ENCODE data around the gene TRMT61A. TPM values are rescaled to one million over a fixed set of nuclear protein-coding genes. Genes with fewer than 3 reads are reported as not detected.

TRMT61A gene
- 10 to 100 TPM; 53.0 to 62.2 (median 61.5) TPM for total RNA-seq

GRCh38 chr14:103528587-103529382, at the start of gene TRMT61A:
TSS of gene TRMT61A (plus strand) at chr14:103529196. CDS start at chr14:103529979, 783 bp downstream.
- no peaks in the 10 kb centered on the region for H3K9me3 Mint-ChIP-seq
- H3K4me3 Mint-ChIP-seq: peak within 1 kb of the TSS; percentile 94
- DNase-seq (peak; percentile 74), ATAC-seq (peak; percentile 81 to 84)
- H3K4me1 Mint-ChIP-seq (ENCODE audit: low read depth): peaks cover 38% of the 10 kb centered on the region
- H3K36me3 Mint-ChIP-seq (ENCODE audit: insufficient read depth): peaks cover 4% of the 10 kb centered on the region
- no peaks in the 10 kb centered on the region for H3K27me3 Mint-ChIP-seq (ENCODE audit: low read depth)

GRCh38 chr14:103480595-103480994, 48.4 kb upstream of the TRMT61A start:
- Mint-ChIP-seq H3K36me3 (ENCODE audit: insufficient read depth) (peaks cover 38% of the 10 kb centered on the region), H3K9me3 (no peaks in the 10 kb centered on the region), H3K27me3 (ENCODE audit: low read depth) (no peaks in the 10 kb centered on the region), H3K4me3 (no peak overlapping the region), H3K4me1 (ENCODE audit: low read depth) (peaks cover 15% of the 10 kb centered on the region)
- ATAC-seq (peak; percentile 67 to 80), DNase-seq (no peak)

- no peak for ATAC-seq
- H3K4me1 Mint-ChIP-seq (ENCODE audit: low read depth): peaks cover 15% of the 10 kb centered on the region
- no peak for DNase-seq
Observed at GRCh38 chr14:103483600-103483999, 45.4 kb upstream of the TRMT61A start.

GRCh38 chr14:103485504-103485903, 43.5 kb upstream of the TRMT61A start:
- DNase-seq (no peak), ATAC-seq (no peak)
- Mint-ChIP-seq H3K4me1 (ENCODE audit: low read depth) (peaks cover 10% of the 10 kb centered on the region), H3K36me3 (ENCODE audit: insufficient read depth) (peaks cover 36% of the 10 kb centered on the region), H3K4me3 (no peak overlapping the region), H3K27me3 (ENCODE audit: low read depth) (no peaks in the 10 kb centered on the region), H3K9me3 (no peaks in the 10 kb centered on the region)

More at GRCh38 chr14:103483600-103483999, 45.4 kb upstream of the TRMT61A start:
- Mint-ChIP-seq H3K36me3 (ENCODE audit: insufficient read depth) (peaks cover 32% of the 10 kb centered on the region), H3K4me3 (no peak overlapping the region), H3K27me3 (ENCODE audit: low read depth) (no peaks in the 10 kb centered on the region), H3K9me3 (no peaks in the 10 kb centered on the region)

- H3K36me3 Mint-ChIP-seq (ENCODE audit: insufficient read depth): peaks cover 26% of the 10 kb centered on the region
- no peak overlapping the region for H3K4me3 Mint-ChIP-seq
- DNase-seq: no peak
- no peaks in the 10 kb centered on the region for H3K9me3 Mint-ChIP-seq
- H3K4me1 Mint-ChIP-seq (ENCODE audit: low read depth): no peaks in the 10 kb centered on the region
- no peak for ATAC-seq
- H3K27me3 Mint-ChIP-seq (ENCODE audit: low read depth): no peaks in the 10 kb centered on the region
Observed at GRCh38 chr14:103488071-103488470, 40.9 kb upstream of the TRMT61A start.

- no peak overlapping the region for H3K4me3 Mint-ChIP-seq
- H3K9me3 Mint-ChIP-seq: no peaks in the 10 kb centered on the region
- H3K36me3 Mint-ChIP-seq (ENCODE audit: insufficient read depth): peaks cover 21% of the 10 kb centered on the region
- H3K4me1 Mint-ChIP-seq (ENCODE audit: low read depth): no peaks in the 10 kb centered on the region
- H3K27me3 Mint-ChIP-seq (ENCODE audit: low read depth): no peaks in the 10 kb centered on the region
- no peak for DNase-seq
- no peak for ATAC-seq
Observed at GRCh38 chr14:103488960-103489359, 40.0 kb upstream of the TRMT61A start.

GRCh38 chr14:103489621-103490020, 39.4 kb upstream of the TRMT61A start:
- Mint-ChIP-seq H3K27me3 (ENCODE audit: low read depth) (no peaks in the 10 kb centered on the region), H3K9me3 (no peaks in the 10 kb centered on the region), H3K36me3 (ENCODE audit: insufficient read depth) (peaks cover 21% of the 10 kb centered on the region), H3K4me1 (ENCODE audit: low read depth) (no peaks in the 10 kb centered on the region), H3K4me3 (no peak overlapping the region)
- DNase-seq: no peak
- ATAC-seq: no peak

- Mint-ChIP-seq H3K36me3 (ENCODE audit: insufficient read depth) (peaks cover 22% of the 10 kb centered on the region), H3K4me3 (no peak overlapping the region), H3K27me3 (ENCODE audit: low read depth) (no peaks in the 10 kb centered on the region), H3K4me1 (ENCODE audit: low read depth) (no peaks in the 10 kb centered on the region), H3K9me3 (no peaks in the 10 kb centered on the region)
- no peak for ATAC-seq
- no peak for DNase-seq
Observed at GRCh38 chr14:103491691-103492090, 37.3 kb upstream of the TRMT61A start.

- Mint-ChIP-seq H3K27me3 (ENCODE audit: low read depth) (no peaks in the 10 kb centered on the region), H3K4me1 (ENCODE audit: low read depth) (no peaks in the 10 kb centered on the region), H3K4me3 (no peak overlapping the region), H3K36me3 (ENCODE audit: insufficient read depth) (peaks cover 22% of the 10 kb centered on the region), H3K9me3 (no peaks in the 10 kb centered on the region)
- ATAC-seq (no peak), DNase-seq (no peak)
Observed at GRCh38 chr14:103492156-103492925, 36.7 kb upstream of the TRMT61A start.

GRCh38 chr14:103495854-103496253, 33.1 kb upstream of the TRMT61A start:
- peaks cover 8% of the 10 kb centered on the region for H3K4me1 Mint-ChIP-seq (ENCODE audit: low read depth)
- no peak for DNase-seq
- no peaks in the 10 kb centered on the region for H3K9me3 Mint-ChIP-seq
- H3K27me3 Mint-ChIP-seq (ENCODE audit: low read depth): no peaks in the 10 kb centered on the region
- peaks cover 18% of the 10 kb centered on the region for H3K36me3 Mint-ChIP-seq (ENCODE audit: insufficient read depth)
- ATAC-seq: no peak
- no peak overlapping the region for H3K4me3 Mint-ChIP-seq

- no peaks in the 10 kb centered on the region for H3K9me3 Mint-ChIP-seq
- ATAC-seq (no peak), DNase-seq (no peak)
- H3K36me3 Mint-ChIP-seq (ENCODE audit: insufficient read depth): peaks cover 21% of the 10 kb centered on the region
- H3K4me1 Mint-ChIP-seq (ENCODE audit: low read depth): peaks cover 8% of the 10 kb centered on the region
- H3K4me3 Mint-ChIP-seq: no peak overlapping the region
- H3K27me3 Mint-ChIP-seq (ENCODE audit: low read depth): no peaks in the 10 kb centered on the region
Observed at GRCh38 chr14:103496776-103497175, 32.2 kb upstream of the TRMT61A start.

- H3K4me1 Mint-ChIP-seq (ENCODE audit: low read depth): peaks cover 8% of the 10 kb centered on the region
- H3K9me3 Mint-ChIP-seq: no peaks in the 10 kb centered on the region
- H3K36me3 Mint-ChIP-seq (ENCODE audit: insufficient read depth): peaks cover 41% of the 10 kb centered on the region
- ATAC-seq (peak in 1 of 2 donors; percentile 14), DNase-seq (no peak)
- H3K4me3 Mint-ChIP-seq: no peak overlapping the region
- no peaks in the 10 kb centered on the region for H3K27me3 Mint-ChIP-seq (ENCODE audit: low read depth)
Observed at GRCh38 chr14:103499709-103500108, 29.3 kb upstream of the TRMT61A start.

GRCh38 chr14:103500148-103500990, 28.6 kb upstream of the TRMT61A start:
- Mint-ChIP-seq H3K9me3 (no peaks in the 10 kb centered on the region), H3K4me1 (ENCODE audit: low read depth) (peaks cover 8% of the 10 kb centered on the region), H3K27me3 (ENCODE audit: low read depth) (no peaks in the 10 kb centered on the region), H3K4me3 (no peak overlapping the region), H3K36me3 (ENCODE audit: insufficient read depth) (peaks cover 47% of the 10 kb centered on the region)
- peak; percentile 86 to 89 for ATAC-seq
- DNase-seq: peak; percentile 78
